ENCODE results near the gene SPRY2.

- TF ChIP-seq, protein P1, sequence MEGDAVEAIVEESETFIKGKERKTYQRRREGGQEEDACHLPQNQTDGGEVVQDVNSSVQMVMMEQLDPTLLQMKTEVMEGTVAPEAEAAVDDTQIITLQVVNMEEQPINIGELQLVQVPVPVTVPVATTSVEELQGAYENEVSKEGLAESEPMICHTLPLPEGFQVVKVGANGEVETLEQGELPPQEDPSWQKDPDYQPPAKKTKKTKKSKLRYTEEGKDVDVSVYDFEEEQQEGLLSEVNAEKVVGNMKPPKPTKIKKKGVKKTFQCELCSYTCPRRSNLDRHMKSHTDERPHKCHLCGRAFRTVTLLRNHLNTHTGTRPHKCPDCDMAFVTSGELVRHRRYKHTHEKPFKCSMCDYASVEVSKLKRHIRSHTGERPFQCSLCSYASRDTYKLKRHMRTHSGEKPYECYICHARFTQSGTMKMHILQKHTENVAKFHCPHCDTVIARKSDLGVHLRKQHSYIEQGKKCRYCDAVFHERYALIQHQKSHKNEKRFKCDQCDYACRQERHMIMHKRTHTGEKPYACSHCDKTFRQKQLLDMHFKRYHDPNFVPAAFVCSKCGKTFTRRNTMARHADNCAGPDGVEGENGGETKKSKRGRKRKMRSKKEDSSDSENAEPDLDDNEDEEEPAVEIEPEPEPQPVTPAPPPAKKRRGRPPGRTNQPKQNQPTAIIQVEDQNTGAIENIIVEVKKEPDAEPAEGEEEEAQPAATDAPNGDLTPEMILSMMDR (conservative IDR thresholded peaks at IDR 0.05 in 1 of 2, IDR thresholded peaks at IDR 0.05 in 1 of 2; ENCODE audit: extremely low read depth in 1 of 2, insufficient read depth in 1 of 2, low read depth in 1 of 2, low read length in 2 of 2), result no peak
- no peak for TF ChIP-seq EZH2 (IDR thresholded peaks at IDR 0.05; ENCODE audit: borderline replicate concordance, low read length)
These were observed 45.1 kb upstream of the SPRY2 start for GRCh38 chr13:80386002-80386401.
